ENCODE measurements around the gene SH2D2A. TPM values are rescaled to one million over a fixed set of nuclear protein-coding genes. Genes with fewer than 3 reads are reported as not detected.

SH2D2A gene
- total RNA-seq, 1 experiment from 2014 or later: not detected

DNA sequence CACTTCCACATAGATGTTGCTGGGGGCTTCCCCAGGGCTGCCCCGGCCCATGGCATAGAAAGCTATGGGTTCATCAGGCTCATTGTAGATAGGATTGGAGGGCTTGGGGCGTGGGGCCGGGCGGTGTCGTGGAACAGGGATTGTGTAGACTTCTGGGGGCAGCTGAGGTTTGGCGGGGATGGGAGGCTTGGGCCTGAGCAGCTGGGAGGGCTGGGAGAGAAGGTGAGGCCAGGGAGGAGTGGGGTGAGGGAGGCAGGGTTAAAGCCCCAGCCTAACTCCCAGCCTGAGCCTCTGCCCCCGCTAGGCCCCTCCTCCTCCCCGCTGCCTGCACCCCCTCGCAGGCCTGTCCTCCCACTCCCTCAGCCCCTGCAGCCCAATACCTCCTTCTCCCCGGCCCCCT lies 7.4 kb downstream of the SH2D2A start:
- no peak for DNase-seq (ENCODE audit: low read depth)
- in situ Hi-C loops (cut with HindIII; ENCODE audit: low pct_unique_long_range_greater_than_20kb, low sequenced_read_pairs): no loop called here

DNA sequence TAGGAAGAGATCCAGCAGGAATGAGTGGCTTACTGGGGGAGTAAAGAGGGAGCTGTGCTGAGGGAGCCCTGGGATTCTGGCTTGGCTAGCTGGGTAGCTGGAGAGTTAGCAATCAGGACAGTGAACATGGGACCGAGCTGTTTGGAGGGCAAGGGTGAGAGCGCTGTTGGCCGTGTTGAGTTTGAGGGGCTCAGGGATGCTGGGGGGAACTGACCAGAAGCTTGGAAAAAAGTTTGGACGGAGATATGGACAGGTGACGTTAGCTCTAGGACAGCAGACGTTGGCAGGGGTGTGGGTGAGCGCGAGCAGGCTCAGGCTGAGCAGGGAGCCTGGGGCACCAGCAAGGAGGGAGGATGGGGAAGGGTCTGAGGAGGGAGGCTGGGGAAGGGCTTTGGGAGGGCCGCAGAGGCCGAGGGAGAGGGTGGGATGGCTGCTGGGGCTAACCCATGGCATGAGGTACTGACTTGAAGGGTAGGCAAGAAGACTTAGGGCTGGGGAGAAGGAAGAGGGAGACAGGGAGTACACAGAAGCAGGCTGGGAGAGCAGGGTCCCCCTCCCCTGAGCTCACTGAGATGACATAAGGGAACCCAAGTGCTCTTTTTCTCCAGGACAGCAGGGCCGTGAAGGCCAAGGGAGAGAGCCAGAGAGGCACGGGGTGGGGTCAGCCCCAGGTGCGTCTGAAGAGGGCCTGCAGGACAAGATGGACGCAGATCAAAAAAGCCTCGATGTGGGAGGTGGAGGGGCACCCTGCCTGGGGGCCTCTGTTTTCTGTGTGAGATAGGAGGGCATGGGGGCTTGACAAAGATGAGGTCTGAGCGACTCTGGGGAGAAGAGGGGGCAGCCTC lies 8.2 kb downstream of the SH2D2A start:
- in situ Hi-C loops (cut with HindIII; ENCODE audit: low pct_unique_long_range_greater_than_20kb, low sequenced_read_pairs): no loop called here
- no peak for DNase-seq (ENCODE audit: low read depth)

DNA sequence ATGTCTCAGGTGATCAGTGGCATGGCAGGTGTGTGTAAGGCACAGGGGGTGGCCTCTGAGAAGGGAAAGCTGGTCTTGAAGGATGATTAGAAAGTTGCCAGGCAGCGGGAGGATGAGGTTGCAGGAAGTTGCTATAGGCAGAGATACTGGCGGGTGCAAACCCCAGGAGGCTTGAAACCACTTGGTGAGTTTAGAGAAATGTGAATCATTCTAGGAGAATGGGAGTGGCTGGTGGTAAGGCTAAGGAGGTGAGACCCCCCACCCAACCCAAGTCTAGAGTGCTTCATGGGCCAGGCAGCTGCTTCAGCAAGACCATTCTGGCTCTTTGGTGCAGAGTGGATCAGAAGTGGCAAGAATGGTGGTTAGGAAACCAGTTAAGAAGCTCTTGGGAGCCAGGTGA lies 9.0 kb downstream of the SH2D2A start:
- no peak for DNase-seq (ENCODE audit: low read depth)
- in situ Hi-C loops (cut with HindIII; ENCODE audit: low pct_unique_long_range_greater_than_20kb, low sequenced_read_pairs): no loop called here

GRCh38 chr1:156806512-156807440 lies 9.9 kb downstream of the SH2D2A start:
- in situ Hi-C loops (cut with HindIII; ENCODE audit: low pct_unique_long_range_greater_than_20kb, low sequenced_read_pairs): no loop called here
- DNase-seq (ENCODE audit: low read depth): no peak

GRCh38 chr1:156805766-156806511 lies 10.7 kb downstream of the SH2D2A start:
- in situ Hi-C loops (cut with HindIII; ENCODE audit: low pct_unique_long_range_greater_than_20kb, low sequenced_read_pairs): no loop called here
- DNase-seq (ENCODE audit: low read depth): peak; percentile 30

DNA sequence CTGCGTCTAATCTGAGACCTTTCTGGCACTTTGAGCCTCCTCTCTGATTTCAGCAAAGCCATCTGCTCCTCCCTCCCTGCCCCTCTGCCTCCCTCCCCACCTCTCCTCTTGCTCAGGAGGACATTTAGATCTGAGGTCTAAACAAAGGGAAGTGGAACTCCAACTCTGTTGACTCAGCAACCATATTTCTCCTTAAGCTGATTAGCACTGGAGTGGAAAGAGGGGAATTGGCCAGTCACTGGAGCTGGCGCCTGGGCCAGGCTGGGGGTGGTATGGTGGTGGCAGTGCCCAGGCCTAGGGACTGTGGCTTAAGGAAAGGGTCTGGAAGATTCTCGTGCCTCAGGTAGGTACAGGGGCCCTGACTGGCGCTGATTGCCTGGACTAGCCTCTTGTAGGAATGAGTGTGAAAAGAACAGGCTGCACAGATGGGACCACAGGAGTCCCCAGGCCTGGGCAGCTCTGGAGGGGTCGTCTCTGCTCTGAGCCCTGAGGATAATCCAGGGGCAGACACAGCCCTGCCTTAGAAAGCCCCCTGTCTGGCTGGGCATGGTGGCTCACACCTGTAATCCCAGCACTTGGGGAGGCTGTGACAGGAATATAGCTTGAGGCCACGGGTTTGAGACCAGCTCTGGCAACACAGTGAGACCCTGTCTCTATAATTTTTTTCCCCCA lies 11.9 kb downstream of the SH2D2A start:
- peak; percentile 16 for DNase-seq (ENCODE audit: low read depth)
- in situ Hi-C loops (cut with HindIII; ENCODE audit: low pct_unique_long_range_greater_than_20kb, low sequenced_read_pairs): no loop called here

GRCh38 chr1:156804026-156804425 lies 12.6 kb downstream of the SH2D2A start:
- in situ Hi-C loops (cut with HindIII; ENCODE audit: low pct_unique_long_range_greater_than_20kb, low sequenced_read_pairs): no loop called here
- no peak for DNase-seq (ENCODE audit: low read depth)

DNA sequence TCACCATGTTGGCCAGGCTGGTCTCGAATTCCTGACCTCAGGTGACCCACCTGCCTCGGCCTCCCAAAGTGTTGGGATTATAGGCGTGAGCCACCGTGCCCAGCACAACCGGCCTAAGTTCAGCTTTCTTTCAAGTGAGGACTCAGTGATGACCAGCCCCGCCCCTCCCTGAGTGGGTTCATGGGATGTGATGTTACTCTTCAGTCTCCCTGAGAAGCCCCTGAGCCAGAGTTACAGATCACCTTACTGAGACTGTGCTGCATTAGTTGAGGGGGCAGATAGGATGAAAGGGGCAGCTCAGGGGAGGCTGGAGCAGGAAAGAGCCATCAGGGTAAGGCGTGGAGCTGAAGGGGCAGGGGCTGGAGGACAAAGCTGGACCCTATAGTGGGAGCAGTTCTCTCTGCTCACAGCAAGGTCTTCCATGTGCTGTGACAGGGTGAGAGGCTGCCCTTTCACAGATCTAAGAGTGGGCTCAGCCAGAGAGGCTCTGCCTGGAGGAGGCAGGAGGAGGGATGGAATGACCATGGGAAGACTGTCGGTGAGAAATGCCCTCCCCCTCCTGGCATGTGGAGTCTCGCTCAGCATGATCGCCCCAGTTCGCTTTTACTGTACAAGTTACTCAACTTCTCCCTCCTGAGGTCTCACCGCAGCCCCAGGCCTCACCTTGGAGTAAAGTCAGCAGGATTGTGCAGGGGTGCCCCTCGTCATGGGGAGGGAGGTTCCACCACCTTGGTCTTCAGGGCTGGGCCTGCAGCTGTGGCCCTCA lies 13.4 kb downstream of the SH2D2A start:
- no peak for DNase-seq (ENCODE audit: low read depth)
- in situ Hi-C loops (cut with HindIII; ENCODE audit: low pct_unique_long_range_greater_than_20kb, low sequenced_read_pairs): no loop called here

DNA sequence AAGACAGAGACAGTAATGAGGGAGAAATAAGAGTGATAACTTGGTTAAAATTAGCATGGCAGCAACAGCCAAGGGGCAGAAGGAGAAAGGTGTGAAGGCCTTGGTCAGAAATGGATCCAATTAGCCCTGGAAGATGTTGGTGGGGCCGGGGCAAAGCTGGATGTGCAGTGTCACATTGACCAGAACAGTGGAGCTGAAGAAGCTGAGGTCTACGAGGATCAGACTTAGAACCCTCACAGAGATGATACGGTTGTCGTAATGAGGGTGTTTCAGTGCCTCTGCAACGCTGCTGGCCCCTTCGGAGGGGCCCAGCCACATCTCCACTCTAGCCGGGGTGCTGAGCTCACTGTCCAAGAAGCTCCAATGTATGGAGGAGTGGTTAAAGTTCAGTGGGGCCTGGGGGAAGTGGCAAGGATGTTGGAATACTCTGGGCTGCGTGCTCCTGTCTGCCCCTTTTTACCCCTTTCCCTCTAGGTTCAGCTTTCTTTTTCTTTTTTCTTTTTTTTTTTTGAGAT lies 14.2 kb downstream of the SH2D2A start:
- DNase-seq (ENCODE audit: low read depth): no peak
- in situ Hi-C loops (cut with HindIII; ENCODE audit: low pct_unique_long_range_greater_than_20kb, low sequenced_read_pairs): no loop called here

- no peak for DNase-seq (ENCODE audit: low read depth)
- in situ Hi-C loops (cut with HindIII; ENCODE audit: low pct_unique_long_range_greater_than_20kb, low sequenced_read_pairs): no loop called here
Measured at GRCh38 chr1:156801409-156802121, 15.1 kb downstream of the SH2D2A start.

DNA sequence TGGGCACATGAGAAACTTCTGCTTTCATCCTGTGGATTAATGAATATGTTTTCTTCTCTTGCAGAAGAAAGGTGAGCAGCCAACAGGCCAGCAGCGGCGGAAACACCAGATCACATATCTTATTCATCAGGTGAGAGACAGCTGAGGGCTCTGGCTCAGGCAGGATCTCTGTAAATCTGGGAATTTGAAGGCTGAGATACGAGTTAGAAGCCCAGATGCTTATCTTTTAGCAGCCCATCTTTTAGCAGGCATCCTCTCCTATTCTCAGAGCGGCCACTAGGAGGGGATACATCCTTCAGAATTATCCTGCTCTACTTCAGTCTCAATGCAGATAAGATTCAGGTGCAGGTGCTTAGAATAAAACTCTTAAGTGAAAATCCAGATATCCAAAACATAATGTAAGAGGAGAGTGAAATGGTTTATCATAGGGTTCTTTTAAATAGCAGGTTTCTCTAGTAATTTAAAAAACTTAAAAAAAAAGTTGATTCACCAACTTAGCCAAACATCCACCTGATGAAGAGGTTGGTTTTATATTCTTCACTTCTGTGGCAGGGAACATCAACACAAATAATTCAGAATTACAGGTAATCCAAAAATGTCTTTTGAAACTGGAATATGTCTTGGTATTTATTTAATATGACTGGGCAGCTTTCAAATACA lies 19.3 kb downstream of the SH2D2A start:
- in situ Hi-C loops (cut with HindIII; ENCODE audit: low pct_unique_long_range_greater_than_20kb, low sequenced_read_pairs): no loop called here
- DNase-seq (ENCODE audit: low read depth): peak; percentile 61

DNA sequence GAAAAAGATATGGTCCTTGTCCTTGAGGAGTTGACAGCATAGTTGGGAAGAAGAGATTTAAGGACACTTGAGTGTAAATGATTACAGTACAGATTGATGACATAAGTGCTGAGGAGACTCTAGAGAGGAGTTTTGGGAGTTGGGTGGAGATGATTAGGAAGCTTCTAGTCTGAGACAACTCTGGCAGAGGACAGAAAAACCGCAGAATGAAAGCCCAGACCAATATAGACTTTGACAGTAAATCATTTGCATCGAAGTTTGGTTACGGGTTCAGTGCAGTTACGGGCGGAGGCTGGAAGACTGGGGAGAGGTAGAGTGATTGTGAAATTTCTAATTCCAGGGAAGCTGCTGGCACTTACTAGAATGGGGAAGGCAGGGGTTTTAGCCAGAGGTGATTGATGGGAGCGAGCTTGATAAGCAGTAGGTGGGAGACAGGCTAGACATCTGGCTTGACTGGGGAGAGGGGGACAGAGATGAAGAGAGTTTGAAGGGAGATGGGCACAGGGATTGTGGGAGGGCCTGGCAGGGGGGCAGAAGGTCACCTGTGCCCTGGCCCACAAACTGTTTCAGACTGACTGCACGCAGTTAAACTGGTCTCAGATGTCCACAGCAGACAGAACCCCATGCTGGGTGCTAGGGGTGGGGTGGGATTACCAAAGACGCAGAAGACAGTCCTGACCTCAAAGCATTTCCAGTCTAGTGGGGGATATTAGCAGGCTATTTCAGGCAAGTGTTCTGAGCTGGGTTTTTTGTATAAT lies 20.1 kb downstream of the SH2D2A start:
- in situ Hi-C loops (cut with HindIII; ENCODE audit: low pct_unique_long_range_greater_than_20kb, low sequenced_read_pairs): no loop called here
- no peak for DNase-seq (ENCODE audit: low read depth)

GRCh38 chr1:156795787-156796186 lies 20.9 kb downstream of the SH2D2A start:
- no peak for DNase-seq (ENCODE audit: low read depth)
- in situ Hi-C loops (cut with HindIII; ENCODE audit: low pct_unique_long_range_greater_than_20kb, low sequenced_read_pairs): no loop called here

- DNase-seq (ENCODE audit: low read depth): no peak
- in situ Hi-C loops (cut with HindIII; ENCODE audit: low pct_unique_long_range_greater_than_20kb, low sequenced_read_pairs): no loop called here
Measured at GRCh38 chr1:156795374-156795733, 21.3 kb downstream of the SH2D2A start.

GRCh38 chr1:156794506-156795373 lies 21.9 kb downstream of the SH2D2A start:
- in situ Hi-C loops (cut with HindIII; ENCODE audit: low pct_unique_long_range_greater_than_20kb, low sequenced_read_pairs): no loop called here
- DNase-seq (ENCODE audit: low read depth): peak; percentile 48
